ENCODE data around the gene B3GNT8. TPM values are rescaled to one million over a fixed set of nuclear protein-coding genes. Genes with fewer than 3 reads are reported as not detected.
"Not testable (repeated sequence)": the region's sequence is repeated elsewhere in the genome, so short reads cannot be mapped to it uniquely, and the experiment has no call there.

The B3GNT8 gene
- total RNA-seq, 1 donor from 2014 or later = 2.1 TPM

- DNase-seq (ENCODE audit: low read depth, low spot score) = no peak
Measured at GRCh38 chr19:41416194-41416674, 10.9 kb downstream of the B3GNT8 start.

DNA sequence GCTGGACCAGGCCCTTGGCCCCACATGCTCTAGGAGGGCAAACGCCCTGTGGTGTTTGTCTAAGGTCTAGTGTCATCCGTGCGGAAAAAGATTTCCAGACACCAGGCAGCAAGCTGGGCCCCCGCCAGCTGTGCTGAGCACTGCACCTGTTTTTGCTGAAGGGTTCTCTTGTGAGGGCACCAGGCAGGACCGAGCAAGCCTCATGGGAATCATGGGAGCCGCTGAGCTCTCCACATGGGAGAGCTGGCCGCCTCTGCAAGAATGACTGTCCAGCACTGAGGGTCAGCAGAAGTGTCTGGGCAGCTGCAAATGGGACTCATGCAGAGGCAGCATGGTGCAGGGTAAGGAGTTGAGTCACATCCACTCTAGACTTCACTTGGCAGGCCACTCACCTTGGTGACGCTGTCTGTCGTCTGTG is 12.0 kb downstream of the B3GNT8 start:
- DNase-seq (ENCODE audit: low read depth, low spot score) = no peak

DNA sequence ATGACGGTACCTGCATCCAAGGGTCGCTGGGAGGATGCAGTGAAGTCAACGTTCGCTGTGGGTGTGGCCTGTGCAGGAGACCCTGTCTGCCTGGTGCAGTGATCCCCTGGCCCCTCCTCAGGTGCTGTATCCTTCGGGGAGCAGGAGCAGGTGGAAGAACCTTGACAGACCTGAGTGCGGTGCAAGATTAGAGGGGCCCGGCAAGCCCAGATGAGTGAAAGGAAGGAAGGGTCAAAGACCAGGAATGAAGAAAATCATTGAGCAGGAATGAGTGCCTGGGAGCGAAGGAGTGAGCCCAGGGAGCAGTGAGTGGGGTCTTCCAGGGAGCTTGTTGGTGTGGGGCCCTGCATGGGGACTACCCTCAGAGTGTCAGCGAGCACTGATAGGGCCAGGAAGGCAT is 12.7 kb downstream of the B3GNT8 start:
- no peak for DNase-seq (ENCODE audit: low read depth, low spot score)

DNA sequence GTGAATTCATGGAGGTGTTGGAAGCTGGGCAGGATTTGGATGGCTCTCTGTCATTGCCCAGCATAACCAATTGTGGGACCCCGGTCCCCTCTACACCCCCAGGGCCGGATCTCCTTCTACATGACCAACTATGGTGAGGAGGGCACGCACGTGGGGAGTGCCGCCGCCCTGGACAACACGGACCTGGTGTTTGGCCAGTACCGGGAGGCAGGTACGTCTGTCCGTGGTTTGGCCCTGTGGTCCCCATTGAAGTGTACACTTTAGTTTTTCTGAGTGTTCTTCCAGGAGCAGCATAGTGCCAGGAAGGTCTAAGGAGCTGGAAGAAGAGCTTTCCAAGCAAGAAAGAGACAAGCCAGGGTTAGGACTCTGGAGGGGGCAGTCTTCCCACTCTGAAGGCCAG is 13.2 kb downstream of the B3GNT8 start:
- DNase-seq (ENCODE audit: low read depth, low spot score) = no peak

GRCh38 chr19:41412953-41413352 is 14.2 kb downstream of the B3GNT8 start:
- no peak for DNase-seq (ENCODE audit: low read depth, low spot score)

GRCh38 chr19:41411968-41412265 is 15.3 kb downstream of the B3GNT8 start:
- DNase-seq (ENCODE audit: low read depth, low spot score) = no peak

DNA sequence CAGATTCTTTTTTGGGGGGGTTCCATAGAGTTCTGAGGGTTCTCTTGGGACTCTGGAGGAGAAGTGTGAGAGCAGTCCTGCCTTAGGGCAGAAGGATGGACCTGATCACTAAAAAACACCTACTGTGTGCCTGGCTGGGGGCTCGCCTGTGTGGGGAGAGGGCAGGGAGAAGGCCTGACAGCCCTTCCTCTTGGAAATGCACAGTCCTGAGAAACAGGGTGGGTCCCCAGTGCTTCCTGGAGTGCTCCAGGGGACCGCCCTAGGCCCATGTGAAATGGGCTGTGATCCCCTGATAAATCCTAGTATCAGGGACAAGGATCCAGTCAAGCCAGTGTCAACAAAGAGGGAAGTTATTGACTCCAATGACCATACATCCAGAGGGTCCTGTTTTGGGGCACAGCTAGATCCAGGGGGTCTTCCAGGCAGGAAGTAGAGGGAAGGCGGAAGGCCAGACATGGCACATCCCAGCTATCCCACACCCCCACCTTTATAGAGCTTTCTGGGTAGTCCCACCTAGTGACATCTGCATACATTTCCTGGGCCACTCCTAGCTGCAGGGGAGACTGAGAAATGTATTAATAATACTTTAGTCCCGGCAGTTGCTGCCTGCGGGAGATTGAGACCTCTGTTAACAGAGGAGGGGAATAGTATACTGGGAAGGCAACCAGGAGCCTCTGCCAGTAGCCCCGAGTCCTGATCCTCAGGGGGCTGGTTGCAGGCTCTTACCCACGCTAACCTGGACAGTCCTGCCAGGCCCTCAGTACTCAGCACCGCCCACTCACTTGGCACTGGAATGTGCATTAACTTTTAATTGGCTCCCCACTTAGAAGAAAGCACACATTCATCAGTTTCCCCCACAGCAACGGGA is 15.8 kb downstream of the B3GNT8 start:
- no peak for DNase-seq (ENCODE audit: low read depth, low spot score)

DNA sequence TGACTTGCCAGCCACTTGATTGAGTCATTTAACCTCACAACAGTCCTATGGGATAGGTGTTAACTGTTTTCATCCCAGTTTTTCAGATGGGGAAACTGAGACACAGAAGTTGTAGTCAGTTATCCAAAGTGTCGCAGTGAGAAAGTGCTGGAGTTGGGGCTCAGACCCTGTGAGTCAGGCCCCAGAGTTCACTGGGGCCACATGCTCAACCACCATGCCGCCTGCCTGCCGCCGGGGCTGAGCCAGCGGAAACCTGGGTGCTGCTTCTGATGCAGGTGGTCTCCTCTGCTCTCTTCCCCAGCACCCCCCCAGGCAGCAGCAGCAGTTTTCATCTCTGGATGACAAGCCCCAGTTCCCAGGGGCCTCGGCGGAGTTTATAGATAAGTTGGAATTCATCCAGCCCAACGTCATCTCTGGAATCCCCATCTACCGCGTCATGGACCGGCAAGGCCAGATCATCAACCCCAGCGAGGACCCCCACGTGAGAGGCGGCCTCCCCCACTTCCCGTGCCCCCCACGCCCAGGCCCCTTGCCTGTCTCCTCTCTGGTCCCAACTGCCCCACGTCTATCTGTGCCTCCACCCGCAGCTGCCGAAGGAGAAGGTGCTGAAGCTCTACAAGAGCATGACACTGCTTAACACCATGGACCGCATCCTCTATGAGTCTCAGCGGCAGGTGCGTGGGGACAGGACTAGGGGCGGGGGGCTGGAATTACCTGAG is 16.7 kb downstream of the B3GNT8 start:
- no peak for DNase-seq (ENCODE audit: low read depth, low spot score)

DNA sequence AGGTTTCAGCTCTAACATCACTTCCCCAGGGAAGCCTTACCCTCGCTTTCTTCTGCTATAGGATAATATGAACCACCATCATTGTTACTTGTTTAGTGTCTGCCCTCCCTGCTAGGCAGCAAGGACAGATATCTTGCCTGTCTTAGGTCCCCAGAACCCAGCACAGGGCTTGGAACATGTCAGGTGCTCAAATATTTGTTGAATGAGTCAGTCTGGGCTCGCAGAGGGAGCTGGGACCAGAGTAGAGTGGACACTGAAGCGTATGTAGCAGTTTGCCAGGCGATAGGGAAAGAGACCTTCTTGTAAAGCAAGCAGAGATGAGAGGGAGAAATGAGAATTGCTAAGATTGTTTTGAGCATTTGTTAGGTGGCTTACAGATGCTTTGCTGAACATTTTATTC is 17.9 kb downstream of the B3GNT8 start:
- DNase-seq (ENCODE audit: low read depth, low spot score) = no peak

- DNase-seq (ENCODE audit: low read depth, low spot score) = not testable (repeated sequence)
Measured at GRCh38 chr19:41408846-41409245, 18.3 kb downstream of the B3GNT8 start.

DNA sequence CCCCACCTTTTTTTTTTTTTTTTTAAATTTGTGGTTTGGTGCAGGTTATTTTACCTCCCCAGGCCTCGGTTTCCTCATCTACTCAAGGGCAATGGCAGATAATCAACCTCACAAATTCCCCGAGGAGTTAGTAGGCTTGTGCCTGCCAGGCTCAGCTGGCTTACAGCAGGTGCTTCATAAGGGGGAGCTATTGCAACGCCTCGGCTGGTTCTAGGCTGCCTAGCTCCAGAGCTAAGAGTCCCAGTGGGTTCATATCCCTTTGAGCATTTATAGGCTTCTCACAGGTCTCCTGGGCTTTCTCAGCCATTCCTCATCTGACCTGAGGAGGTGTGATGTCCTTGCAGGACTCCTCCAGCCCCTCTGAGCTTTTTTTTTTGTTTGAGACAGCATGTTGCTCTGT is 18.9 kb downstream of the B3GNT8 start:
- no peak for DNase-seq (ENCODE audit: low read depth, low spot score)

DNA sequence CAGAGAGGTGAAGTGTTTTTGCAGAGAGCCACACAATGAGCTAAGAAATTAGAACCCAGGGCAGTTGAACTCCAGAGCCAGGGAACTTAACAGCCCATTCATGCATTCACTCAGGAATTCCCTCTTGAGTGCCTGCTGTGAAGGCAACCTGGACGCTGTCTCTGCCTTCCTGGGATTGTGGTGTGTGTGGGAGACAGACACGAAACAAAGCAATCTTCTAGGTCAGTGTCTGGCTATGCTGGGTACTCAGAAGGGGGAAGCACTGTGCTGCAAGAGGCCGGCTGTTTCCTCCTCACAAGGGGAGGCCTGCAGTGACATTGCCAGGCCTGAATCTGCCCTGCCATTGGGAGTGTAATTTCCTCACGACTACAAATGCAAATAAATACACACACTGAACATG is 19.9 kb downstream of the B3GNT8 start:
- no peak for DNase-seq (ENCODE audit: low read depth, low spot score)

- no peak for DNase-seq (ENCODE audit: low read depth, low spot score)
Measured at GRCh38 chr19:41405776-41406175, 21.4 kb downstream of the B3GNT8 start.

- no peak for DNase-seq (ENCODE audit: low read depth, low spot score)
Measured at GRCh38 chr19:41403181-41403970, 23.8 kb downstream of the B3GNT8 start.

GRCh38 chr19:41402010-41402409 is 25.2 kb downstream of the B3GNT8 start:
- no peak for DNase-seq (ENCODE audit: low read depth, low spot score)

DNA sequence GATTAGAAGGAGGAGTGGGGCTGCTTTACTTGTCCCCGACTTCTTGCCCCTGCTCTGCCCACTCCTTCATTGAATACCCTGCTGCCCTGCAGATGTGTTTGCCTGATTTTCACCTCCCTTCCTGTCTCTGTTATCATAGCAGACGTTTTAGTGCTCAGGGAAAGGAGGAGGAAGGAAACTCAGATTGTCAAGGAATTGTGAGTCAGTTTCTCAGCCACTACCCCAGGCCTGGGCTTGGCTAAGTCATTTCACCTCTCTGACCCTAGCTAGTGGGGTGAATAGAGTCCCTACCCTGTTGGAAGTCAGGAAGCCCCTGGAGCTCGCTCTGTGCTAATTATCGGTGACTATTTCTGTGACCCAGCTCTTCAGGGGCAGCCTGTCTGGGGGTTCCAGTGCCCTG is 25.7 kb downstream of the B3GNT8 start:
- peak; percentile 65 for DNase-seq (ENCODE audit: low read depth, low spot score)

GRCh38 chr19:41399525-41399924 is 27.6 kb downstream of the B3GNT8 start:
- DNase-seq (ENCODE audit: low read depth, low spot score) = no peak

GRCh38 chr19:41399091-41399490 is 28.1 kb downstream of the B3GNT8 start:
- no peak for DNase-seq (ENCODE audit: low read depth, low spot score)

DNA sequence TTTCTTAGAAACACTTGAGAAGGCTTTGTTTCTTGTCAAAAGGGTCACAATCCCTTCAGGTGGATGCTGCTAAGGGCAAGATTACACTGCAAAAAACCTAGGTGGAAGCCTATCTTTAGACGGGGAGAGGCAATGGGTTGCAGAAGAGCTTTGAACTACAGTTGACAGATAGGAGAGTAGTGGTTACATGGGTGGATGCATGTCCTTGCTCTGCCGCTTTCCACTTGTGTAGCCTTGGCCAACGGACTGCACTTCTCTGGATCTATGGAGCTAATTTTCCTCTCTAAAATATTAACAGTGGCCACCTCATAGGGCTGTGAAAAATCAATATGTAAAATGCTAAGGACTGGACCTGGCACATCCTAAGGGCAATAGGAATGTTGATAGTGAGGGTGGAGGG is 28.6 kb downstream of the B3GNT8 start:
- DNase-seq (ENCODE audit: low read depth, low spot score) = no peak

- no peak for DNase-seq (ENCODE audit: low read depth, low spot score)
Measured at GRCh38 chr19:41398050-41398418, 29.1 kb downstream of the B3GNT8 start.

DNA sequence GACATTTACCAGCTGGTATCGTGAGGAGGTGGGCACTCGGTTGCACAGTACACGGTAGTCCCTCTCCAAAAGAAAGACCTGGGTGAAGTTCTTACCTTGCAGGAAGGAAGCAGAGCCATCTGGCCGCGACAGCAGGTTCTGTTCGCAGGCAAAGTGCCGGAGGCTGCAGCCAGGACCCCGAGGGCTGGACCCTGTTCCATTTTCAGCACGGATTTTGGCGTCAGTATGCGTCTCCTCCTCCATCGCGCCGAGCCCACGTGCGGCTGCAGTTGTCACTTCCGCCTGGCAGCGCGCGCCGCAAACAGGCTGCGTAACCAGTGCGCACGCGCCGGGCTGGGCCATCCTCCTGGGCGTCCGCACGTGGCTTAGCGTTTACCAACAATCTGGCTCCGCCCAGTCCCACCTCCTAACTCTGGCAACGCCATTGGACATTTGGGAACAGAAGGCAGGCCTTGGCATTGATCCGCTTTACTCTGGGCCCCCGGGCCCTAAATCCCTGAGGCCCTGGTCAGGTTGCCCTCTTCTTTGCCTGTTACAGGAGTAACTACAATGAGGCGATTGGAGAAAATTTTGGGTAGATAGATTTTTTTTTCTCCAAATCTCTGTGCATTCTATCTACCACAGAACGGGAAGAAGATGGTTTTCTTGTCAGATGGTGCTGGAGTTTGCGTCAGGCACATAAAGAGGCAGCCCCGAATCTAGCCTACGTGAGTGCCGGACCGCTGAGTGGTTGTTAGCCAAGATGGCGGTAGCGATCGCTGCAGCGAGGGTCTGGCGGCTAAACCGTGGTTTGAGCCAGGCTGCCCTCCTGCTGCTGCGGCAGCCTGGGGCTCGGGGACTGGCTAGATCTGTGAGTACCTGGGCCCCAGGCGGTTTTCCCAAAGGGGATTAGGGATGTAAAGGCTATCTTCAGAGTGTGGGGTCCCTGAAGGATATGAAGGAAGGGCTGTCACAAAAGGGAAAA is 29.8 kb downstream of the B3GNT8 start, which contains the start of the genes BCKDHA and EXOSC5:
TSS of gene BCKDHA (plus strand) at position 733 of the 964 bp plus-strand sequence. CDS start at position 743, 10 bp downstream.
TSS of gene EXOSC5 (minus strand) at position 274 of the 964 bp plus-strand sequence. CDS start at position 243, 31 bp downstream.
- DNase-seq (ENCODE audit: low read depth, low spot score) = peak; percentile 99

Measured in pulmonary artery endothelial cell (primary cell).